GM21717 (cell line): ENCODE measurements around the gene MST1.

Experiments
- ATAC-seq: cut with Tn5 transposase; IDR thresholded peaks from one replicate; pipeline ENCODE4 v1.9.1; 2021; ENCODE audit warnings: mild to moderate bottlenecking, moderate library complexity; ENCODE audit not compliant: unreplicated experiment

Gene MST1

DNA sequence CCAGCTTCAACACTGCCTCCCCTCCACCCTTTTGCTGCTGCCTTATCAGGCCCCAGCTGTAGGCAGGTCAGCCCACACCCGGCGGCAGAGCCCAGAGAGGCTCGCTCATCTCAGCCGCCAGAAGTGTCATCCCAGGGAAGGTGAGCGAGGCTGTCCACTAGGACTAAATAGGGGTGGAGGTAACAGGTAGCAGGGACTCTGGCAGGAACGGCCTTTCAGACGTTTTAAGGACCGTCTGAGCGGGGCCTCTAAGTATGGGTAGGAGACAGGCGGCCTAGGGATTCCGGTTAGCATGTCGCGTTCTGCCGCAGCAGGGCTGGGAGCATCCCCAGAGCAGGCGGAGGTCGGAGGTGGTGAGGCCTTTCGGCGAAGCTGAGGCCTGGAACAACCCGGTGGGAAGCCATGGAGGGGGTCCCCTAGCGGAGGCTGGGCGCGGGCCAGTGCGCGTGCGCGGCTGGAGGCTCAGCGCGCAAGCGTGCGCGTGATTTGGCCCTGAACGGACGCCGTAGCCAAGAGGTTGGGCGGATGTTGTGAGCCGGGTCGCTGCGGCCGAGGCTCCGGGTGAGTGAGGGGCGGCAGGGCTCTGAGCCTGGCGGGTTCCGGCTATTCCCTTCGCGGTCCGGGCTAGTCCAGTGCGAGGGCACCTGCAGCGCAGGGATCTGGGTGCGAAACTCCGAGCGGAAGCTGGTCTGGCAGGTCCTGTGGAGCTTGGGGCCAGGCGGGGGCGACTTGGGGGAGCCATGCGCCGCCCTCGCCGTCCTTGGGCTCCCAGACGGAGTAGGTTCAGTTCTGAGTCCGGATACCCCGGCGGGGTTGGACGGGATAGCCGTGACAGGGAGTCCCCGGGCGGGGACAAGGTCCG, at the start of gene MST1, which contains the start of gene RNF123:
Gene MST1 (minus strand): TSS at position 429 of the 862 bp plus-strand sequence. CDS start 783 bp downstream, outside the sequence.
Gene RNF123 (plus strand): TSS at position 512 of the 862 bp plus-strand sequence. CDS start 1,609 bp downstream, outside the sequence.
- ATAC-seq = peak; percentile 43

DNA sequence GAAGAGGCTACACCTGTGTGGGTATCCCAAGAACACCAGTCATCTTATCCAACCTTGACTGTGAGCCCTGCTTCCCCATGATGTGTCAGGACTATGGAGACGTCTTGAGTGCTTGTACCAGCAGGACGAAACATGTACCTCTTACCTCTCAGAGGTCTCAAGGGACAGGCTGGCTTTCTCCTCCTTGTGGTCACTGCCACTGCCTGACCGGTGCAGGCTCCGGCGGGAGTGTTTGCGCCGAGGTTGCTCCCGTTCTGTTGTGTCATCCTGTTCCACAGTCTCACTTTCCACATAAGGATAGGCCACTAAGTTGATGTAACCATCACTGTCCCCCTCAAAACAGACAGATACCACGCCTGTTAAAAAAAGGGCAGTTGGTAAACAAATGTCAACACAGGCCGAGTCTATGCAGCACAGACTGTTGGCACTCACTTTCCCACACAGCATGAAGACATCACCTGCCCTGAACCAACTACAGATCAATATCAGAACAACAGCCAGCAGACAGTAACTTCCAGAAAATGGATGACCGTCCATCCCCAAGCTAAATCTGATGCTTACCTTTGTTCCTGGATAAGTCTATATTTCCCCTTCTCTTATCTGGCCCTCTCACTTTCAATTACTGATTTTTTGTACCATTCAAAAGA, 48.9 kb upstream of the MST1 start:
- no peak for ATAC-seq

DNA sequence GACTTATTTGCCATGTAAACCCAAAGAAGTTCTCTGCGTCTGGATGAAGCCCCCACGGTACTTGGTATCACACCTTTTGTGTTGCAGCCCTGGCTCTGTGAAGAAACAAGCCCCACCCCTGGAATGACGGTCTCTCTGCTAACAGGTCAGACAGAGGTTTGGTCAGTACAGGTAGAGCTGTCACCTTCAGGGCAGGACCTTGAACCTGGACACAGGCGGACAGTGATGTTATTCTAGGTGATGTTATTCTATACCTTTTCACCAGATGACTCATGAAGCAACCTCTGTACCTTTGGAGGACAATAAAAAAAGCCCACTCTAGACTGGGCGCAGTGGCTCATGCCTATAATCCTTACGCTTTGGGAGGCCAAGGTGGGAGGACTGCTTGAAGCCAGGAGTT, 45.5 kb upstream of the MST1 start:
- no peak for ATAC-seq

DNA sequence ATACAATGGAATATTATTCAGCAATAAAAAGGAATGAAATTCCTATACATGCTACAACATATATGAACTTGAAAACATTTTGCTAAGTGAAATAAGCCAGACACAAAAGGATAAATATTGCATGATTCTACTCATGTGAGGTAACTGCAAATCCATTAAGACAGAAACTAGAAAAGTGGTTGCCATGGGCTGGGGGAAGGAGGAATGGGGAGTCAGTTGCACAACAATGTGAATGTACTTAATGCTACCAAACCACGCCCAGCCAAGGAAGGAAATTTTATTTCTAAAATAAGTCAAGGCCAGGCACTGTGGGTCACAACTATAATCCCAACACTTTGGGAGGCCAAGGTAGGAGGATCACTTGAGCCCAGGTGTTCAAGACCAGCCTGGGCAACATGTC, 44.3 kb upstream of the MST1 start:
- no peak for ATAC-seq

DNA sequence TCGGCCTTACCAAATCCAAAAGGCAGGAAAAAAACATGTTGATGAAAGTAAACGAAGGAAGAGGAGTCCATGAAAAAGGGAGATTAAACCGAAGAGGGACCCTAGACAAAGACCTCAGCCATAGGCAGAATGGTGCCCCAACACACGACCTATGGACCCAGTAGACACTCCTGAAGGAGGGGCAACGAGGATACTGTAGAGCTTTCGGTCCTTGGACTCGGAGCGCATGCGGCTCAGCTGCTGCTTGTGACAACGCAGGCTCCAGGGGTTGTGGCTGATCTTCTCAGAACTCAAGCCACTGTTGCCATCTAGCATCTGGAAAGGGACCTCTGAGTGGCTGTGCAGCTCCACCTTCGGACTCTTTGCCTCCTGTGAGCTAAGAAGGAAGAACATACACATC, 43.3 kb upstream of the MST1 start:
- ATAC-seq = no peak

DNA sequence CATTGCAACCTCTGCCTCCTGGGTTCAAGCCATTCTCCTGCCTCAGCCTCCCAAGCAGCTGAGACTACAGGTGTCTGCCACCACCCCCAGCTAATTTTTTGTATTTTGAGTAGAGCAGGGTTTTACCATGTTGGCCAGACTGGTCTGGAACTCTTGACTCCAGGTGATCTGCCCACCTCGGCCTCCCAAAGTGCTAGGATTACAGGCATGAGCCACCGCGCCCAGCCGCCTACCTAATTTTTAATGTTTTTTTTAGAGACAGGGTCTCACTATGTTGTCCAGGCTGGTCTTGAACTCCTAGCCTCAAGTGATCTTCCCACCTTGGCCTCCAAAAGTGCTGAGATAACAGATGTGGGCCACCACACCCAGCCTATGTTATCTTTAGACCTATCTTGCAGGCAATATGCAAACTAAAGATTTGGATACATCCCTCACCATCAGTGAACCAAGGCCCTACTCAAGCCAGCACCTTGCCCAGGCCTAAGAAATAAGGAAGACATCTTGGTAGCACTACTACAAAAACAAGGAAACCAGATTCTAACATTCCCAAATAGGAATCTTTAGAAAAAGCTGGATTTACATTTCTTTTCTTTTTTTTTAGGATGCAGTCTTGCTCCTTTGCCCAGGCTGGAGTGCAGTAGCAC, 40.8 kb upstream of the MST1 start:
- no peak for ATAC-seq

DNA sequence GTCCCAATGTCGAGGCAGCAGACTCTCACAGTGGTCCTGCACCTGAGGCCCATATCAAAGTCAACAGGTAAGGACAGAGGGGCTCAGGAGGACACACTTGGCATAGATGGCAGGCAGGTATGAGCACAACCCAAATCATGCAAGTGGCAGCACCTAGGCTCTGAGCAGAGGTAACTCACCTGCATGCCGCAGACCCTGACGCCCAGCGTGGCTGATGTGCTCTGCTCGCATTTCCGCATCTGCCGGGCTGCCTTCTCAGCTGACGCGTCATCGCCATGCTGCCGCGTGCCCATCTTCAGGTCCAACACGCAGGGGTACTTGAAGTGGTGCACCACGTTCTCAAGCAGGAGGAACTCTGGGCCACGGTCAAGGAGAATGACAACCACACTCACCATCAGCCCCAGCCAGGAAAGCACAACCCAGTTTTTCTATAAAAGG, 38.7 kb upstream of the MST1 start:
- no peak for ATAC-seq

DNA sequence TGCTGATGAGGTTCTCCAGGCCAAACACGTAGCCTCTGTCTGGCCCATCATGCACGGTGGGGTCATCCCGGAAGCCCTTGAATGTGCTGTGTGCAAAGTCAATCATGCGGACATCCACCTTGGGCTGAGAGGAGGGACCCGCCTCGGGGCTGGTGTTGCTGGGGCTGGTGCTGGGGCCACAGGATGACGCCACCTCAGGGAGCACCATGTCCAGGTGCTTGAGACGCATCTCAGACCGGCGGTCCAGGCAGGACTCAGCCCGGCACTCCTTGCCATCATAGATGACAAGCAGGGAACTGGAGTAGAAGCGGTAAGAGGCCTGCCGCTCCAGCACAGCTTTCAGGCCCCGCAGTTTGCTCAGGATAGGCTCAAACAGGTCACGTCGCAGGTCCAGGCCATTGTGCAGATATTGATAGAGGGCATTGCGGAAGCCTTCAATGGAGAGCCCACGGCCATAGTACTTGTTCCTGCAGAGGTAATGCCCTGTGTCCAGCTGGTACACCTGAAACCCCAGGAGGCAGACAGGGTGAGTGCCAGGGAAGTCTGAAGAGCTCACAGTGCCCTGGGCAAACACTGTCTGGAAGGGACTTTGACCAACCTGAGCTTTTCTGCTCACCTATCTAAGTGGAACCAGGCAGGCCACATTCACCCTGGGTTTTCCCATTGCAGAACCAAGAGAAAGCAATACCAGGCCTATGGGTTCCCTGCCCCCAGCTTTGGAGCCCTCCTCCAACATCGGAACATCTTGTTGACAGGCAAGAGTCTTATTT, 38.1 kb upstream of the MST1 start:
- no peak for ATAC-seq

DNA sequence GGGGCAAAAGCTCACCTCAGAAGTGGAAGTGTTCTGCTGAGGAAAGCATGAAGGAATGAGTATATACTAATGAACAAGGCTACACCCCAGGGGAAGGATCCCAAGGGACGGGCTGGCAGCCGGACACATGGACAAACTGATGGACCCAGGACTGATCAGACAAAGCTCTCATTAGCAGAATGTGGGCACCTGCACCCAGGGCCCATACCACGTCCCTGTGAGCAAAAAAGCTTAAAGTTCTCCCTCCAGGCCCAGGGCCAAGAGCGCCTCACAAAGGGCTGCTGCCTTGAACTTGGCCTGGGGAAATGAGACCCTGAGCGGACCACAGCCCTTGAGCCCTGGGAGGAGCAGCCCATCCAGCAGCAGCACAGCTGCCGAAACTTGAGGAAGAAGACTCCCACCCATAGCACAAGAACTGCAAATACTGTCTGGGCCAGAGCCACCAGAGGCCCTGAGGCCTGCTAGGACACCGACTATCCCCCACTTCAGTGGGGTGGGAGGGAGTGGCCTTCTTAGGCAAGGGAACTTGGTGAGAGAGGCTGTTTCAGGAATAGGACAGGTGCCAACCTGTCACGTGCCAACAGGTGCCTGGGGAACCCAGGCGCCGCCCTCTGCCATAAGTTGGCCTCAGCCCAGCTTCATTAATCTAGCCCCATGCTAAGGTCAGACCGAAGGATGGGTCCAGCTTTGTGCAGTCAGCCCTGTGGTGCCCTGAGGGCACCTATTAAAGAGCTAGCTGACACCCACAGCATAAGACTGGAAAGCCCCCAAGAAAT, 36.8 kb upstream of the MST1 start:
- no peak for ATAC-seq

DNA sequence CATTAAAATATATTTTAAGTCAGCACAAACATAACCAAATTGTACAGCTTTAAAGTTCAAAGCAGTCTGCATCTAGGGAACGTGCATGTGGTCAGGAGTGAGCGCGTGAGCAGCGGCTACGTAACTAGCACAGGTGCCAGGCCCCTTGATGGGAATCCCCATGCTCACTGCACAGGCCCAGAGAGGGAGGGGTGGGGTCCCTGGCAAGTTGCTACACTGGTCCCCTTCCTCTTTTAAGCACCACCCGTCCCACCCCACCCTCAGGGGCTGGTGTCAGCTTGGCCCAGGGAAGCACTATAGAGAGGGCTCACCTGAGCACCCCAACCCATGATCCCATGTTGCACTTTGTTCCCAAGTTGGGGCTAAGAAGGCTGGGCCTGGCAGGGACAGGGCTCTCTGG, 35.3 kb upstream of the MST1 start:
- ATAC-seq = no peak

DNA sequence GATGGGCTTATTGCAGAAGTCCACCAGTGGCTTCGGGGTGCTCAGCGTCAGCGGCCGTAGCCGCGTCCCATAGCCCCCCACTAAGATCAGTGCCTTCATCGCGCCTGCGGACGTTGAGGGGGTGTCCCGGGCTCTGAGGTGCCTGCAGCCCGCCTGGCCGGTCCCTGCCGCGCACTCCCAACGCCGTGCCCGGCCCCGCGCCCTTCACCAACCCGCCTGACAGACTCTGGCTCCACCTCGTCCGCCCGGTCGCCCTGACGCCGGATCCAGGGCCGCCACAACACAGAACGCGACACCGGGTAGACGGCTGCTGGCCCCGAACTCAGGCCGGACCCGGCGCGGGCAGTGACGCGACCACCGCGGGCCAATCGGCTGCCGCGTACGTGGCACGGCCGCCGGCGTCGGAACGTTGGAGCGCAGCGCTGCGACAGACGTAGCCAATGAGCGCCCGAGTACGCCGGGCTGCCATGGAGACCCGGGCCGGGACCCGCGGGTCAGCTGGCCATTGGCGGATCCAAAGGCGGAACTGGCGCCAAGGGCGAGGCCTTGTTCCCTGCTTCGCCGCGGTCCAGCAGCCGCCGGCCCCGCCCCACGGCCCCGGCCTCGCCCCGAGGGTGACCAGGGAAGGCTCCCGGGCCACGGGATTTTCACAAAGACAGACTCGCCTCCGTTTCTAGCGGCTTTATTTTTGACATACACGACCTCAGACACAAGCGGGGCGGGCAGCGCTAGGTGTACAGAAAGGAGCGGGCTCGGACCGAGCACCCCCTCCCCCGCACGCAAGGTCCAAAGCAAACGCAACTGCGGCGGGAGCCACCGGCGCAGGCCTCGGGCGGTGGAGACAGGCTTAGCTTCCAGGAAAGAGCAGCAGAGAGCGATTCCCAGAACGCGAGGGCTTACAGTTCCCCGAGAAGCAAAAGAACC, 34.6 kb upstream of the MST1 start, which contains the start of gene GMPPB:
Gene GMPPB (minus strand): TSS at position 324 of the 924 bp plus-strand sequence. CDS start 225 bp downstream, at position 99.
- peak; percentile 65 for ATAC-seq

DNA sequence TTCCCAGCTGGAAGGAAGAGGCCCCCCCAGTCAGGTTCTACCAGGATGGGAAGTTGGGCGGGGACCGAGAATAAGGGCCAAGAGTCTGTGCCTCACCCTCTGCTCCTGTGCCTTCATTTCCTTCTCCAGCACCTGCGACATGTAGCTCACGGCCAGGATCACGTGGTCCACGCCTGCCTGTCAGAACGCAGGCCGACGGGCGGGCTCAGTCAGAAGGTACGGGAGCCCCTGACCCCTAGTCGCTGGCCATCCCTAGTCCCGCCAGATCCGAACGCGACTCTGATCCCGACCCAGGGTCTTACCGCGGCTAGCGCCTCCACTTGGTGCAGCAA, 34.0 kb upstream of the MST1 start:
- peak; percentile 7 for ATAC-seq

DNA sequence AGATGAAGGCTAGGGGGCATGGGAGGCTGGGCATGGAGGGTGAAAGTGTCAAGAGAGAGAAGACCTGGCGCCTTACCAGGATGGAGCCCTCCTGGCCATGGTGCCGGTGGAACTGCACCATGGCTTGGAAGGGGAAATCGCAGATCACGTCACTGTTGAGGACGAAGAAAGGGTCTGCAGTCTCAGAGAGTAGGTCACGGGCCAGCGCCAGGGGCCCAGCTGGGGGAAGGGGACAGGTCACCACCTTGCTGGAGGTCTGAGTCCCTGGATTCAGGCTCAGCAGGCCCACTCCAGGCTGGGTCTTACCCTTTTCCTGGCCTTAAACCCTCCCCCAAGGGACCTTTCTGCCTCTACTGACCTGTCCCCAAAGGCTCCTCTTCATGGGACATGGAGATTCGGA, 33.6 kb upstream of the MST1 start:
- no peak for ATAC-seq

DNA sequence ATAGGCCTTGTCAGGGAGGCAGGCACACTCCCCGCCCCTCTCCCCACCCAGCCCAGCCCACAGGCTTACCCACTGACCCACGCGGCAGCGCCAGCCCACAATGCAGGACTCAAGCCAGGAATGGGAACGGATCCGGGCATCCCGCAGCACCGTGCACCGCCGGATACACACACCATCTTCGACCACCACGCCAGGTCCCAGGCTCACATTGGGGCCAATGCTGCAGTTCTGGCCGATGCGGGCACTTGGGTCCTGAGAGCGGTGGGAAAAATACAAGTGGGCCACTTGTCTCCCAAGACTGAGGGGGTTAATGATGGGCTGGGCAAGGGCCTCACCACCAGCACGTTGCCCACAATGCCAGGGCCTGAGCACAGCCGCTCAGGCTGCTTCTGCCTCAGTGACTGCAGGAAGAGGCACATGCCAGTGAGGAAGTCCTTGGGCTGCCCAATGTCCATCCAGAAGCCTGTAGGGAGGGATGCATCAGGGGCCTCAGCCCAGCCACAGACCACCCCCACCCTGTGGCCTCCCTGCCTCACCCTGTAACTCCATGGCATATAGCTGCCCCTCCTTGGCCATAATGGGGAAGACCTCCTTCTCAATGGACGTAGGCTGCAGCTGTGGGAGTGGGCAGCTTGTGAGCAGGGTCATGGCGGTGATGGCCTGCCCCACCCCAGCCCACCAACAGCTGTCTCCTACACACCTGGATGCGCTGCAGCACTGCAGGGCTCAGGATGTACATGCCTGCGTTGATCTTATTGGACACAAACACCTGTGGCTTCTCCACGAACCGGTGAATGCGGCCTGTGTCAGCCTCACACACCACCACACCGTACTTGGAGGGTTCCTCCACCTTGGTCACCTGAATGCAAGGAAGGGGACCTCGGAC, 32.9 kb upstream of the MST1 start:
- no peak for ATAC-seq

DNA sequence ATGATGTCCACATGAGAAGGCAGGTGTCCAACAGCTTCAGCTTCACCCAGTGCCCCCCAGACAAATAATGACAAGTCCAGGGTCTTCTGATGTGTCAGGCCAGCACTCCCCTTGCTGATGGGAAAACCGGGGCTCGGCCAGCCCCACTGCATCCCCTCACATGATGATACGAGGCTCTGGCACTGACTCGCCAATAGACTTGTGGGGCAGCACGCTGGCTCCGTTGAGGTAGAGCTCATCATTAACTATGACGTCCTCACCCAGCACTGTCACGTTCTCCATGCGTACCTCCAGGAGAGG, 32.3 kb upstream of the MST1 start:
- ATAC-seq = no peak

DNA sequence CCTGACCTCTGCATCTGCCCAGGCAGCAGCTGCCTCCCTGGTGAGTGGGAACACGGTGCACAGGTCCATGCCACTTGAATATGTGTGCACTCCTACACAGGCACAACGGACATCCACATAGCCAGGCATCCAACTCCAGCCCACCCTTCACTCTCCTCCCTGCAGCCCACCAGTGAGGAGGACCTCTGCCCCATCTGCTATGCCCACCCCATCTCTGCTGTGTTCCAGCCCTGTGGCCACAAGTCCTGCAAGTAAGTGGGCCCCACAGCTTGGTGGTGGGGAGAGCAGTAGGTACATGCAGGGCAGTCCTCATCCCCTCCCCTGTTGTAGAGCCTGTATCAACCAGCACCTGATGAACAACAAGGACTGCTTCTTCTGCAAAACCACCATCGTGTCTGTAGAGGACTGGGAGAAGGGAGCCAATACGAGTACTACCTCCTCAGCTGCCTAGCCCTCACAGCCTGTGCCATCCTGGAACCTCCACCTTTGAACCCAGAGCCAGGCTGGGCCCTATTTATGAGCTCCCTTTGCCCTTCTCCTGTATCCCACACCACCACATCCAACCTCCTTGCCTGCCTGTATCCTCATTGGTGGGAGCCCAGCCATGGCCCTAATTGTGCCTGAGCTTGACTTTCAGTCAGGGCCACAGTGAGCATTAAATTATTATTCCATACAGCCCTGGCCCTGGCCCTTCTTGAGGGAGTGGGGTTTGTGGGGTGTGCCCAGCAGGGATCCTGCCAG, 31.8 kb upstream of the MST1 start:
- ATAC-seq = no peak

DNA sequence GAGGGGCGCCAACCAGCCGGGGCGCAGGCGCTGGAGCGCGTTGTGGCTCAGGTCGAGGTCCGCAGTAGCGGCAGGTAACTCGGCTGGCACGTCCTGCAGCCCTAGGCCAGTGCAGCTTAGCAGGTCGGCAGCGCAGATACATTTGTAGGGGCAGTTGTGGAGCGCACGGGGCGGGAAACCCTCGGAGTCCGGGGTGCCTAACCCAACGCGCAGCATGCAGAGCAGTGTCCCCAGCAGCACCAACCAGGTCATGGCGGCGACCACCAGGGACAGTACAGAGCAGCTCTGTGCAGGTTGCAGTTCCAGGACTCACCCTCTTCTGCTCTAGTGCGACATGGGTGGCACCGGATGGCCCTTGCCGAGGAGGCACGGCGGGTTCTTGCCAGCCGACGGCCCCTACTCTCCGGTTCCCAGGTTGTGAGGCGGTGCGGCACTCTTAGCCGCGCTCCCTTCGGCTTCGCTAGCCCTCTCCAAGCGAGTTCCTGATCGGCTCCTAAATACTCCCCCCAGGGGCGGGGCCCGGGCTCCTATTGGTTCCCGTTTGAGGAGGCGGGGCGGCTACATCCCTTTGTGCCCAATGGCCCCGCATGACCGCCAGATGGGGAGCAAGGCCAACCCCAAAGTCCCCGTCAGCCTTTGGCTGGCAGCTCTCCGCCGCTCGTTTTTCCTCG, 30.1 kb upstream of the MST1 start, which contains the start of gene AMIGO3:
Gene AMIGO3 (minus strand): TSS at position 471 of the 671 bp plus-strand sequence. CDS start 219 bp downstream, at position 252.
- ATAC-seq = peak; percentile 45
